Mucosa of descending colon (tissue), 3 donors: ENCODE measurements around the gene NBPF19. TPM values are rescaled to one million over a fixed set of nuclear protein-coding genes. Genes with fewer than 3 reads are reported as not detected.
"Not testable (repeated sequence)": the region's sequence is repeated elsewhere in the genome, so short reads cannot be mapped to it uniquely, and the experiment has no call there.

ENCODE experiments used
- ATAC-seq: fragments of 200-7000 bp; cut with Tn5 transposase; one replicate; pipeline ENCODE4 v1.9.1; 2020; ENCODE audit warnings: mild to moderate bottlenecking, moderate library complexity
- DNase-seq, 3 donors: peaks; one replicate each; pipeline ENCODE4 v3.0.0-alpha.2; 2020
- H3K36me3 ChIP-seq: fragments of 200-600 bp; one replicate; pipeline ENCODE4 v1.8.0; 2021; ENCODE audit warnings: low read depth, mild to moderate bottlenecking
- H3K4me1 ChIP-seq: fragments of 200-600 bp; one replicate; pipeline ENCODE4 v1.8.0; 2021; ENCODE audit warnings: low read depth, mild to moderate bottlenecking
- H3K4me3 ChIP-seq: fragments of 200-600 bp; one replicate; pipeline ENCODE4 v1.8.0; 2021; ENCODE audit warnings: mild to moderate bottlenecking
- H3K9me3 ChIP-seq: fragments of 200-600 bp; one replicate; pipeline ENCODE4 v1.8.0; 2021; ENCODE audit warnings: mild to moderate bottlenecking
- intact Hi-C, 2 donors: fragments of 100-400 bp; cut with DNase I in 1 of 2; cut with micrococcal nuclease in 1 of 2; formaldehyde crosslinking; loops; one replicate each; pipeline versions ENCODE4 v1.11.0 to v1.11.1; 2022; cut with DNase I, micrococcal nuclease
- long read RNA-seq, 2 donors: library from polyadenylated mRNA; unstranded; transcript quantifications; one replicate each; pipeline ENCODE4 v2.0.0, GENCODE V29; 2019 to 2021
- total RNA-seq, 3 donors: library from RNA; stranded (reverse); fragmentation: NEBNext Ultra II Directional in 2 of 3; extraction: Animal tissue kit (Norgen Biotek cat#: 25700) in 2 of 3; gene quantifications; one replicate each; pipeline versions ENCODE4 v1.2.1 to v1.2.4, GENCODE V29; 2021 to 2023
- donor health status: DM: no; HTN: no; CAD: no; lungs with moderate emphysema.
- donor health status: DM: no; HTN: no; CAD: no.
- donor health status: DM: no; HTN: yes; CAD: no.

The NBPF19 gene
- total RNA-seq: 10 to 100 TPM; 19.3 to 25.4 (median 21.4) TPM
- long read RNA-seq, donor 1, partial matches to known transcripts: 3 of 11 reads
- long read RNA-seq, donor 1, other reads (novel, unspliced or antisense): 8 of 11 reads
- long read RNA-seq, donor 2, partial matches to known transcripts: 1 of 3 reads
- long read RNA-seq, donor 2, other reads (novel, unspliced or antisense): 2 of 3 reads

GRCh38 chr1:149474745-149475144 lies at the start of gene NBPF19:
NBPF19 (plus strand) TSS chr1:149475045; CDS start chr1:149475933, 888 bp downstream.
- H3K9me3 ChIP-seq, H3K4me3 ChIP-seq, DNase-seq, ATAC-seq, H3K36me3 ChIP-seq, intact Hi-C loops, H3K4me1 ChIP-seq: not testable (repeated sequence)

DNA sequence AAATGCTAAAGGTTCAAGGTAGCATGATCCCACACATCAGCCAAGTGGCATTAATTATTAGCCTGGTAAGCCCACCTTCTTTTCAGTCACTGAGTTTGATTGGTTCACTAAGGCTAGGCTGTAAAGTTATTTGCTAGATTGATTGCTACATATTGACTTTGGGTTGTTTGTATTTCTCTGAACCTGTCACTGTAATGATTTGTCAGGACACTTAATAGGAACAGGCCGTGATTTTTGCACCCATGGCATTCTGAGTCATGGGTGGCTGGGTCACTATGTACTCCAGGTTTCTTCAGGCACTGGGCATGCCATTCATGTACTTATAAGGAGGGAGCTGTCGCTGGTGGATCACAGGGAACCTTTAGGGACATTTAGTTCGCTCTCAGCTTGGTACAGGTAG lies 46.5 kb upstream of the NBPF19 start:
- H3K4me3 ChIP-seq, intact Hi-C loops, H3K36me3 ChIP-seq, H3K9me3 ChIP-seq, H3K4me1 ChIP-seq, DNase-seq, ATAC-seq: not testable (repeated sequence)

DNA sequence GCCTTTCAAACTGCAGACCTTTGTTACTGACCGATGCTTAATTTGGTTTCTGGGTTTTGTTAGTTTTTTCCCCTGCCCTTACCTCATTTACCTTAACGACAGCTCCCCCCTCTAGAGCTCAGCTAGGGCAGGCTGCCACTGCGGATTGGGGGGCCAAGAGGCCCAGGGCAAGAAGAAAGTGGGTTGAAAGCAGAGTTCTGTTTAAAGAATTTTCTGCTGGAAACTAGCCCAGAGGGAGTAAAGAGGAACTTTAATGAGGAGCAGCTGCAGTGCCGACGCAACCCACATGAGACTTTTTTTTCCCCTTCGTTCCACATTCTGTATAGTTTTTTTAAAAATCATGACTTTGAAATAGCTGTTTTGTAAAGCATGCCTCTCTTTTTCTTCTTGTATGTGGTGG lies 29.4 kb upstream of the NBPF19 start:
- intact Hi-C loops, H3K36me3 ChIP-seq, H3K4me3 ChIP-seq, ATAC-seq, H3K9me3 ChIP-seq, H3K4me1 ChIP-seq: not testable (repeated sequence)
- peak; percentile 21 to 40 (median 34) for DNase-seq

DNA sequence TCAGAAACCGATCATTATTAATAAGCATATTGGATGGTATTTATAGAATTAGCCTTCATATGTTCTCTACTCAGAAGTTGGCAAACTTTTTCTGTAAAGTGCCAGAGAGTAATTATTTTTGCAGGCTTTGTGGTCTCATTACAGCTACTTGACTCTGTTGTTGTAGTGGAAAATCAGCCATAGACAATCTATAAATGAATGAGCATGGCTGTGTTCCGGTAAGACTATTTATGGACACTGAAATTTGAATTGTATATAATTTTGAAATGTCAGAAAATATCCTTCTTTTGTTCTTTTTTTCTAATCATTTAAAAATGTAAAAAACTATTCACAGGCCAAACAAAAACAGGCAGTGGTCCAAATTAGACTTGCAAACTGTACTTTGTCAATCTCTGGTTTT lies 22.6 kb upstream of the NBPF19 start:
- intact Hi-C loops, H3K4me3 ChIP-seq, ATAC-seq: not testable (repeated sequence)

DNA sequence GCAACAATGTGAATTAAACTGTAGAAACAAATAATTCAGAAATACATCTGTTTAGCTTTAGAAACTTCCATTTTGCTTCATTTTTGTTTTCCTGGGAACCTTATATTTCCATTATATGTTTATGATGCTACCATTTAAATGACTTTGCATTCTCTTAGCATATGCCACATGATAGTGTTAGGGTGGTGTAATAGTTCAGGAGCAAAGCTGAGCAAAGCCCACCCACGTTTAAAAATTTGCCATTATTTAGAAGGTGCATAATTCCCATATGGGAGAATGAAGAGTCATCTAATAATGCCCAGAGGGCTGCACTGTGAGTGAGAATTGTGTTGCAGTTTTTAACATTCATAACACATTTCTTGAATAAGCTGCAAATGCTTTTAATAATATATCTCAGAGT lies 22.2 kb upstream of the NBPF19 start:
- ATAC-seq, intact Hi-C loops, DNase-seq, H3K9me3 ChIP-seq, H3K36me3 ChIP-seq, H3K4me3 ChIP-seq, H3K4me1 ChIP-seq: not testable (repeated sequence)

More for the DNA sequence above, 22.6 kb upstream of the NBPF19 start:
- not testable (repeated sequence) for DNase-seq, H3K9me3 ChIP-seq, H3K36me3 ChIP-seq, H3K4me1 ChIP-seq

DNA sequence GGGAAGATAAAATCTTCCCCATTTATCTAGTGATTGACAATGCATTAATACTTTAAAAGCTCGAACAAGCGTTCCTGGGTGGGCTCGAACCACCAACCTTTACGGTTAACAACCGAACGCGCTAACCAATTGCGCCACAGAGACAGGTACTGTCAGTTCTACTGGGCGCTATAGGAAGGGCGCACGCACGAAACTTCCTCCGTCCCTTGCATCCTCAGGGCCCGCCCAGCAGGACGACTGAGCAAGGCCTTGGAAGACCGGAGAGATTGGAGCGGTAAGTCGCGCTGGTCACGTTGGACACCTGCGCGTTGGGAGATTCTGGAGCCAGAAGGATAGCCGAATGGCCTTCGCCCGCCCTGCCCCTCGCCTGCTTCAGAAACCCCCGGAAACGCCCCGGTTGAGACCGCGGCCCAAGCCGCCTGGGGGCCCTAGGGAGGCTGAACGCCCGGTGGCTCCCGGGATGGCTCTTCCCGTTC lies 83.5 kb downstream of the NBPF19 start:
- H3K4me3 ChIP-seq, H3K9me3 ChIP-seq, H3K36me3 ChIP-seq, intact Hi-C loops, ATAC-seq, H3K4me1 ChIP-seq: not testable (repeated sequence)
- DNase-seq: peak; percentile 71 to 74 (median 73)

- H3K4me3 ChIP-seq, ATAC-seq, intact Hi-C loops, H3K9me3 ChIP-seq, H3K4me1 ChIP-seq, H3K36me3 ChIP-seq: not testable (repeated sequence)
- DNase-seq: peak in 1 of 3 donors; percentile 37
These were observed 87.0 kb downstream of the NBPF19 start for GRCh38 chr1:149561806-149562205.

GRCh38 chr1:149565485-149565884 lies 90.6 kb downstream of the NBPF19 start:
- DNase-seq, H3K9me3 ChIP-seq, intact Hi-C loops, H3K4me3 ChIP-seq, ATAC-seq, H3K4me1 ChIP-seq, H3K36me3 ChIP-seq: not testable (repeated sequence)

- H3K9me3 ChIP-seq, H3K4me1 ChIP-seq, H3K36me3 ChIP-seq, intact Hi-C loops, ATAC-seq, DNase-seq, H3K4me3 ChIP-seq: not testable (repeated sequence)
These were observed 97.9 kb downstream of the NBPF19 start for GRCh38 chr1:149572763-149573162.

DNA sequence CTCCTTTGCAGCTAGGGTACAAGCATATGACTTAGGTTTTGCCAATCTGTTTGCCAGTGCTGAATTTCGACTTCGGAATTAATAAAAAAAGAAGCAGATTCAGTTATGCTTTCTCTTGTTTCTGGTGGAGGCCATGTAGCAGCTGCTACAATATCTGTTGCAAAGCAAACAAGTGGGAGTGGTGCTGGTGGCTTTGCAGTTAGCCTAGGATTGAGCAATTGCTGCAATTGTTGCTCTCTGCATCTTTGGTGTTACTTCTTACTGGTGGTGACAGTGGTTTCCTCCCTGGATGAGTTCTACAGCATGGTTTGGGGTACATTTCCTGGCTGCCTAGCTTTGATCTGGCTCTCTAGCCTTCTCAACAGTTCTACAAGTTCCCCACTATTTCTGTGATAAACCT lies 110.7 kb downstream of the NBPF19 start:
- H3K9me3 ChIP-seq, ATAC-seq, intact Hi-C loops, H3K4me1 ChIP-seq, H3K4me3 ChIP-seq, H3K36me3 ChIP-seq: not testable (repeated sequence)
- DNase-seq: peak in 1 of 3 donors; percentile 49

Other genes with a start within 250 kb of the NBPF19 start
- gene PPIAL4C, start 108.8 kb downstream of the NBPF19 start, total RNA-seq: not detected